ENCODE measurements around the gene GIT2.

The GIT2 gene

DNA sequence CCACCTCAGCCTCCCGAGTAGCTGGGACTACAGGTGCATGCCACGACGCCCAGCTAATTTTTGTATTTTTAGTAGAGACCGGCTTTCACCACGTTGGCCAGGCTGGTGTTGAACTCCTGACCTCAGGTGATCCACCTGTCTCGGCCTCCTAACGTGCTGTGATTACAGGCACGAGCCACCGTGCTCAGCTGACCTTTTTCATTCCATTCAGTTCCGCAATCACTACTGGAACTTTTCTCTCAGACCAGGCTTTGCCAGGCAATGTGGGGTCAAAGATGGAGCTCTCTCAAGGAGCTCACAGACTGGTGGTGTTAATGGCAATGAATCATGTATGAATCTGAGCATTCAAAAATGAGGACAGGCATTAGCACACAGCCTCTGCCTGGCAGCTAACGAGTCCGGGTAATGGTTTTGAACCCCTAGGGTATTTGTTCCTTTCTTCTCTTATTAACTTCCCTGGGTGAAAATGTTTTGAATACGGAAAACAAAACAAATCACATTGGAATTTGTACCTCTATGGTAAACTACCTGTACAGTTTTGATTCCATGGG, 105.5 kb downstream of the GIT2 start:
- FAIRE-seq (no peak), DNase-seq (ENCODE audit: insufficient read length, low spot score) (no peak)
- no peak for TF ChIP-seq CTCF (IDR thresholded peaks at IDR 0.05; ENCODE audit: insufficient read depth, missing control alignments)

DNA sequence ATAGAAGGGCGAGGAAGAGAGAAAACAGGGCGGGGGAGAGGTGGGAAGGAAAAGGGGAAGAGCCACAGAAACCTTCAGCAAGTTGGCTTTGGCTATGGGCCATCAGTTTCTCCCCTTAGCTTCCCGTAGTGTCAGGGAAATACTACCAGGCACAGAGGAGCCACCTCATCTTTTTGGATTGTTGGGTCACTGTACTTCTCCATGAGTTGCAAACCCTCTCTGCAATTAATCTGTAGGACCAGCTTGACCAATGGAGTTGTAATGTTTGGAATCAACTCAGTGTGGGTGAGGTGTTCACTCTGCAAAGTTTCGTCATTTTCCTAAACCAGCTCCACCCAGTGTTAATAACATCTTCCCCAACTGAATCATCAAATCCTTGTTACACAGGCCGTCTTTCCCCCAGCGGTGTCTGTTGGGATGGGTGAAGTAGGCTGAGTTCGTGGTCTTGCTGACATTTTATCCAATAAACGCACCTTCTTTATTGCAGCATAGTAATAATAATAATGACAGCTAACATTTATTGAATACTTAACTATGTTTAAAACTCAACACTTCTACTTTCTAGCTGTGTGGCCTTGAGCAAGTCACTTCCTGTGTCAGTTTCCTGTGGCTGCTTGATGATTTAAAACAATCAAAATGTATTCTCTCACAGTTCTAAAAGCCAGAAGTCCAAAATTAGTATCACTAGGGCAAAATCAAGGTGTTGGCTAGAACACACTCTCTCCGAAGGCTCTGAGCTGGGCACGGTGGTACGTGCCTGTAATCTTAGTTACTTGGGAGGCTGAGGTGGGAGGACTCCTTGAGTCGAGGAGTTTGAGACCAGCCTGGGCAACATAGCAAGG, 107.8 kb downstream of the GIT2 start:
- DNase-seq (ENCODE audit: insufficient read length, low spot score) (no peak), FAIRE-seq (no peak)
- no peak for TF ChIP-seq CTCF (IDR thresholded peaks at IDR 0.05; ENCODE audit: insufficient read depth, missing control alignments)

DNA sequence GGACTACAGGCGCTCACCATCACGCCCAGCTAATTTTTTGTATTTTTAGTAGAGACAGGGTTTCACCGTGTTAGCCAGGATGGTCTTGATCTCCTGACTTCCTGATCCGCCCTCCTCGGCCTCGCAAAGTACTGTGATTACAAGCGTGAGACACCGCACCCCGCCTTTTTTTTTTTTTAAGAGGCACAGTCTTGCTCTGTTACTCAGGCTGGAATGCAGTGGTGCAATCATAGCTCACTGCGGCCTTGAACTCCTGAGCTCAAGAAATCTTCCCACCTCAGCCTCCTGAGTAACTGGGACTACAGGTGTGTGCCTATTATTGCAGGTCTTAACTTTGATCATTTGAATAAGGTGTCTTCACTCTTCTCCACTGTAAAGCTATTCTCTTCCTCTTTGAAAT, 110.6 kb downstream of the GIT2 start:
- DNase-seq (ENCODE audit: insufficient read length, low spot score) (no peak), FAIRE-seq (no peak)
- no peak for TF ChIP-seq CTCF (IDR thresholded peaks at IDR 0.05; ENCODE audit: insufficient read depth, missing control alignments)

DNA sequence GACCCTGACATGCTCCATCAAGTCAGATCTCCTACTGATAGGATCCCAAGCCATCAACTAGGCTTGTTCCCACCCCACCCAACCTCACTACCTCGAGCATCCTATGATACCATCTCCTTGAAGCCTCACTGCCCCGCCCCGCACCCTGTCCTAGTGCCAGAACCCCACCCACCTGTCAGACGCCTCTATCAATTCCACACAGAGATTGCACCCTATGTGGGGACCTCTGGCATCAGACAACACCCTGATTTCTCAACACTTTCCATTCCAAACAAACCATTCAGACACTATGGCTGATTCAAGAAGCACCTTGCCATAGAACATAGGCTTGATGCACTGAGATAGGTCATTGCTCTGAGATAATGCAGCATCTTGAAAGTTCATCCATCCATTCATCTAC, 112.7 kb downstream of the GIT2 start:
- no peak for TF ChIP-seq CTCF (IDR thresholded peaks at IDR 0.05; ENCODE audit: insufficient read depth, missing control alignments)
- no peak for FAIRE-seq

GRCh38 chr12:109881752-109882151, 114.4 kb downstream of the GIT2 start:
- FAIRE-seq, result no peak
- no peak for DNase-seq (ENCODE audit: insufficient read length, low spot score)
- no peak for TF ChIP-seq CTCF (IDR thresholded peaks at IDR 0.05; ENCODE audit: insufficient read depth, missing control alignments)

More for the DNA sequence above, 112.7 kb downstream of the GIT2 start:
- no peak for DNase-seq (ENCODE audit: insufficient read length, low spot score)

DNA sequence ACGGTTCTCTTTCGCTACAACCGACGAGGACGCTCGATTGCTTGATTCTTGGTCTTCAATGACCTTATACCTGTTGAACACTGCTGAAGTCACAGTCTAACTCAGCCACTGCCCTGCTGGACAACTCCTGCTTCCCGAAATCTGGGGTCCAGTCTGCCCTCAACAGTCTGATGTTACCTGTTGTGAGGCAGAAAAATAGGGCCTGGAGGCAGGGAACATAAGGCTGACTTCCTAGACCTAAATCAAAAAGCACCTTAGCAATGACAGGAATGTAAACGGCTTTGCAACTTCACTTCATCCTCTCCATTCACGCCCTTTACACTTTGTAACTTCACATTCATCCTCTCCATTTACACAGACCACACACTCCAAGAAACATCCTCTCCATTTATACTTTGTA, 115.2 kb downstream of the GIT2 start:
- no peak for DNase-seq (ENCODE audit: insufficient read length, low spot score)
- no peak for TF ChIP-seq CTCF (IDR thresholded peaks at IDR 0.05; ENCODE audit: insufficient read depth, missing control alignments)
- no peak for FAIRE-seq

Data from D721Med (cell line).